Activated T-cell treated with anti-CD3 and anti-CD28 coated beads, Interleukin-2, amount 50 U/mL, for 4 hours (primary cell): ENCODE measurements around the gene RECK. TPM values are rescaled to one million over a fixed set of nuclear protein-coding genes. Genes with fewer than 3 reads are reported as not detected.
A peak's percentile ranks its signal among the peaks of the same experiment; 100 is the strongest.
"Not testable (repeated sequence)": the region's sequence is repeated elsewhere in the genome, so short reads cannot be mapped to it uniquely, and the experiment has no call there.

Source experiments
- ATAC-seq, 2 donors: fragments of 200-7000 bp; cut with Tn5 transposase; one replicate each; pipeline ENCODE4 v1.10.0; 2021
- DNase-seq: peaks from one replicate; pipeline ENCODE4 v3.0.0-alpha.2; 2020
- H3K27me3 Mint-ChIP-seq: one replicate; pipeline ENCODE4 v1.8.0; 2021; ENCODE audit warnings: low read depth, mixed read lengths
- H3K36me3 Mint-ChIP-seq: one replicate; pipeline ENCODE4 v1.8.0; 2022; ENCODE audit warnings: mixed read lengths; ENCODE audit not compliant: insufficient read depth
- H3K4me1 Mint-ChIP-seq: one replicate; pipeline ENCODE4 v1.8.0; 2021; ENCODE audit warnings: low read depth, mixed read lengths
- H3K4me3 Mint-ChIP-seq: one replicate; pipeline ENCODE4 v1.8.0; 2021; ENCODE audit warnings: mild to moderate bottlenecking, moderate library complexity, mixed read lengths
- H3K9me3 Mint-ChIP-seq: one replicate; pipeline ENCODE4 v1.8.0; 2021; ENCODE audit warnings: mixed read lengths
- total RNA-seq, 3 donors: library from RNA; stranded (reverse); gene quantifications; one replicate each; pipeline ENCODE4 v1.2.1, GENCODE V29; 2021

Gene RECK
- total RNA-seq, 3 donors from 2014 or later = 2.0 to 2.4 (median 2.0) TPM

GRCh38 chr9:36064448-36065037 lies 27.8 kb downstream of the RECK start:
- DNase-seq = no peak

GRCh38 chr9:36074055-36074454 lies 37.3 kb downstream of the RECK start:
- peaks cover 9% of the 10 kb centered on the region for H3K36me3 Mint-ChIP-seq
- no peaks in the 10 kb centered on the region for H3K9me3 Mint-ChIP-seq
- H3K4me3 Mint-ChIP-seq = no peak overlapping the region
- no peaks in the 10 kb centered on the region for H3K27me3 Mint-ChIP-seq
- DNase-seq (no peak), ATAC-seq (no peak)
- no peaks in the 10 kb centered on the region for H3K4me1 Mint-ChIP-seq

More at GRCh38 chr9:36064448-36065037, 27.8 kb downstream of the RECK start:
- H3K27me3 Mint-ChIP-seq = no peaks in the 10 kb centered on the region
- H3K9me3 Mint-ChIP-seq = no peaks in the 10 kb centered on the region
- peaks cover 21% of the 10 kb centered on the region for H3K36me3 Mint-ChIP-seq
- H3K4me3 Mint-ChIP-seq = no peak overlapping the region
- H3K4me1 Mint-ChIP-seq = no peaks in the 10 kb centered on the region
- no peak for ATAC-seq

- no peak for DNase-seq
- H3K4me1 Mint-ChIP-seq = no peaks in the 10 kb centered on the region
- H3K9me3 Mint-ChIP-seq = no peaks in the 10 kb centered on the region
- no peak for ATAC-seq
- no peaks in the 10 kb centered on the region for H3K27me3 Mint-ChIP-seq
- no peak overlapping the region for H3K4me3 Mint-ChIP-seq
- peaks cover 9% of the 10 kb centered on the region for H3K36me3 Mint-ChIP-seq
Measured at GRCh38 chr9:36074870-36075532, 38.3 kb downstream of the RECK start.

GRCh38 chr9:36078051-36078450 lies 41.3 kb downstream of the RECK start:
- Mint-ChIP-seq H3K27me3 (no peaks in the 10 kb centered on the region), H3K4me3 (no peak overlapping the region), H3K36me3 (peaks cover 16% of the 10 kb centered on the region), H3K4me1 (no peaks in the 10 kb centered on the region), H3K9me3 (no peaks in the 10 kb centered on the region)
- DNase-seq = no peak
- ATAC-seq = no peak

- no peaks in the 10 kb centered on the region for H3K27me3 Mint-ChIP-seq
- no peaks in the 10 kb centered on the region for H3K9me3 Mint-ChIP-seq
- no peak overlapping the region for H3K4me3 Mint-ChIP-seq
- H3K4me1 Mint-ChIP-seq = no peaks in the 10 kb centered on the region
- DNase-seq (no peak), ATAC-seq (no peak)
- peaks cover 18% of the 10 kb centered on the region for H3K36me3 Mint-ChIP-seq
Measured at GRCh38 chr9:36080519-36080918, 43.8 kb downstream of the RECK start.

- H3K27me3 Mint-ChIP-seq = no peaks in the 10 kb centered on the region
- DNase-seq (no peak), ATAC-seq (no peak)
- H3K4me3 Mint-ChIP-seq = no peak overlapping the region
- H3K4me1 Mint-ChIP-seq = no peaks in the 10 kb centered on the region
- peaks cover 21% of the 10 kb centered on the region for H3K36me3 Mint-ChIP-seq
- no peaks in the 10 kb centered on the region for H3K9me3 Mint-ChIP-seq
Measured at GRCh38 chr9:36082931-36083330, 46.2 kb downstream of the RECK start.

GRCh38 chr9:36086442-36086841 lies 49.7 kb downstream of the RECK start:
- H3K4me1 Mint-ChIP-seq = no peaks in the 10 kb centered on the region
- H3K4me3 Mint-ChIP-seq = no peak overlapping the region
- DNase-seq (no peak), ATAC-seq (no peak)
- H3K9me3 Mint-ChIP-seq = no peaks in the 10 kb centered on the region
- no peaks in the 10 kb centered on the region for H3K27me3 Mint-ChIP-seq
- H3K36me3 Mint-ChIP-seq = peaks cover 16% of the 10 kb centered on the region

GRCh38 chr9:36087054-36087453 lies 50.3 kb downstream of the RECK start:
- not testable (repeated sequence) for H3K9me3 Mint-ChIP-seq, H3K27me3 Mint-ChIP-seq, DNase-seq, H3K4me3 Mint-ChIP-seq, H3K4me1 Mint-ChIP-seq, ATAC-seq
- peaks cover 16% of the 10 kb centered on the region for H3K36me3 Mint-ChIP-seq

GRCh38 chr9:36088020-36088419 lies 51.3 kb downstream of the RECK start:
- Mint-ChIP-seq H3K27me3 (no peaks in the 10 kb centered on the region), H3K36me3 (peaks cover 14% of the 10 kb centered on the region), H3K4me1 (peaks cover 12% of the 10 kb centered on the region), H3K4me3 (no peak overlapping the region), H3K9me3 (no peaks in the 10 kb centered on the region)
- ATAC-seq (no peak), DNase-seq (no peak)

GRCh38 chr9:36091026-36091953 lies 54.6 kb downstream of the RECK start:
- Mint-ChIP-seq H3K27me3 (no peaks in the 10 kb centered on the region), H3K9me3 (no peaks in the 10 kb centered on the region), H3K4me3 (no peak overlapping the region), H3K36me3 (peaks cover 5% of the 10 kb centered on the region), H3K4me1 (peaks cover 14% of the 10 kb centered on the region)
- no peak for ATAC-seq
- DNase-seq = no peak

- ATAC-seq (no peak), DNase-seq (no peak)
- H3K4me3 Mint-ChIP-seq = no peak overlapping the region
- peaks cover 14% of the 10 kb centered on the region for H3K4me1 Mint-ChIP-seq
- peaks cover 2% of the 10 kb centered on the region for H3K36me3 Mint-ChIP-seq
- no peaks in the 10 kb centered on the region for H3K9me3 Mint-ChIP-seq
- H3K27me3 Mint-ChIP-seq = no peaks in the 10 kb centered on the region
Measured at GRCh38 chr9:36092014-36092413, 55.3 kb downstream of the RECK start.

- no peaks in the 10 kb centered on the region for H3K9me3 Mint-ChIP-seq
- DNase-seq = peak; percentile 16
- H3K36me3 Mint-ChIP-seq = no peaks in the 10 kb centered on the region
- H3K4me3 Mint-ChIP-seq = no peak overlapping the region
- ATAC-seq = peak; percentile 94 to 96
- peaks cover 14% of the 10 kb centered on the region for H3K4me1 Mint-ChIP-seq
- H3K27me3 Mint-ChIP-seq = no peaks in the 10 kb centered on the region
Measured at GRCh38 chr9:36092509-36093215, 55.9 kb downstream of the RECK start.

- DNase-seq (no peak), ATAC-seq (no peak)
- Mint-ChIP-seq H3K4me3 (no peak overlapping the region), H3K4me1 (peaks cover 14% of the 10 kb centered on the region), H3K9me3 (no peaks in the 10 kb centered on the region), H3K27me3 (no peaks in the 10 kb centered on the region), H3K36me3 (no peaks in the 10 kb centered on the region)
Measured at GRCh38 chr9:36093384-36093783, 56.7 kb downstream of the RECK start.

- no peak for DNase-seq
- Mint-ChIP-seq H3K4me1 (peaks cover 6% of the 10 kb centered on the region), H3K36me3 (no peaks in the 10 kb centered on the region), H3K9me3 (no peaks in the 10 kb centered on the region), H3K4me3 (no peak overlapping the region), H3K27me3 (no peaks in the 10 kb centered on the region)
- no peak for ATAC-seq
Measured at GRCh38 chr9:36099718-36100117, 63.0 kb downstream of the RECK start.
